Neural progenitor cell (in vitro differentiated cells): ENCODE results near the gene OR2M5.

Experiments
- EZH2 ChIP-seq: fragments of 200-600 bp; sonication (generic); IDR thresholded peaks from 2 replicates; pipeline ENCODE4 v1.6.1; 2017; ENCODE audit warnings: antibody characterized with exemption, mild to moderate bottlenecking, moderate library complexity
- EZH2phosphoT487 ChIP-seq: fragments of 200-600 bp; sonication (generic); IDR thresholded peaks from 2 replicates; pipeline ENCODE4 v1.6.1; 2017; ENCODE audit warnings: antibody characterized with exemption
- TF ChIP-seq, protein P1 (sequence below): fragments of 200-600 bp; sonication (generic); IDR thresholded peaks from 2 replicates; pipeline ENCODE4 v1.5.1; 2017; ENCODE audit warnings: antibody characterized with exemption, mild to moderate bottlenecking

DNA sequence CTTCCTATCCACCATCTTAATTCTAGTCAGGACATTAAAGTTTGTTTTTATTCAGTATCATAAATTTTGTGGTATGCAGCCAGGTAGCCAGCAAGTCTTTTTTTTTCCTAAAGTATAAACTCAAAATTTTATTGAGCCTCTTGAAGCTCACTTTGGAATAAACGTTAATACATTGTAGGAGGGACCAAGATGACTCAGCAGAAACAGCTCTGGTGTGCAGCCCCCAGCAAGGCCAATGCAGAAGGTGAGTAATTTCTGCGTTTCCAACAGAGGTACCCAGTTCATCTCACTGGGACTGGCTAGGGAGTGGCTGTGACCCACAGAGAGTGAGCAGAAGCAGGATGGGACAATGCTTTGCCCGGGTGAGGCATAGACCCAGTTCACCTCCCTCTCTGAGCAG is 42.4 kb downstream of the OR2M5 start:
- TF ChIP-seq, protein P1, sequence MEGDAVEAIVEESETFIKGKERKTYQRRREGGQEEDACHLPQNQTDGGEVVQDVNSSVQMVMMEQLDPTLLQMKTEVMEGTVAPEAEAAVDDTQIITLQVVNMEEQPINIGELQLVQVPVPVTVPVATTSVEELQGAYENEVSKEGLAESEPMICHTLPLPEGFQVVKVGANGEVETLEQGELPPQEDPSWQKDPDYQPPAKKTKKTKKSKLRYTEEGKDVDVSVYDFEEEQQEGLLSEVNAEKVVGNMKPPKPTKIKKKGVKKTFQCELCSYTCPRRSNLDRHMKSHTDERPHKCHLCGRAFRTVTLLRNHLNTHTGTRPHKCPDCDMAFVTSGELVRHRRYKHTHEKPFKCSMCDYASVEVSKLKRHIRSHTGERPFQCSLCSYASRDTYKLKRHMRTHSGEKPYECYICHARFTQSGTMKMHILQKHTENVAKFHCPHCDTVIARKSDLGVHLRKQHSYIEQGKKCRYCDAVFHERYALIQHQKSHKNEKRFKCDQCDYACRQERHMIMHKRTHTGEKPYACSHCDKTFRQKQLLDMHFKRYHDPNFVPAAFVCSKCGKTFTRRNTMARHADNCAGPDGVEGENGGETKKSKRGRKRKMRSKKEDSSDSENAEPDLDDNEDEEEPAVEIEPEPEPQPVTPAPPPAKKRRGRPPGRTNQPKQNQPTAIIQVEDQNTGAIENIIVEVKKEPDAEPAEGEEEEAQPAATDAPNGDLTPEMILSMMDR, result no peak
- TF ChIP-seq EZH2, result no peak
- TF ChIP-seq EZH2phosphoT487, result no peak
